Duodenal mucosa (tissue), 2 donors: ENCODE measurements around the gene PICALM.
"Not testable (repeated sequence)": the region's sequence is repeated elsewhere in the genome, so short reads cannot be mapped to it uniquely, and the experiment has no call there.

Experiments
- H3K27ac ChIP-seq: one replicate; pipeline ENCODE4 v1.7.0; 2013; ENCODE audit warnings: low read depth, low read length
- H3K27me3 ChIP-seq, 2 donors: one replicate each; pipeline ENCODE4 v1.7.0; 2013; ENCODE audit warnings: low read length in 2 of 2, control low read depth in 1 of 2; ENCODE audit not compliant: insufficient read depth in 2 of 2, control insufficient read depth in 1 of 2
- H3K36me3 ChIP-seq, 2 donors: one replicate each; pipeline ENCODE4 v1.7.0; 2013; ENCODE audit warnings: low read length in 2 of 2, control low read depth in 1 of 2; ENCODE audit not compliant: insufficient read depth in 2 of 2, control insufficient read depth in 1 of 2
- H3K4me1 ChIP-seq, 2 donors: one replicate each; pipeline ENCODE4 v1.7.0; 2013; ENCODE audit warnings: low read length in 2 of 2, control low read depth in 1 of 2; ENCODE audit not compliant: insufficient read depth in 2 of 2, control insufficient read depth in 1 of 2
- H3K4me3 ChIP-seq, 2 donors: one replicate each; pipeline ENCODE4 v1.7.0; 2013; ENCODE audit warnings: low read length in 2 of 2, low read depth in 1 of 2
- H3K9ac ChIP-seq, 2 donors: one replicate each; pipeline ENCODE4 v1.7.0; 2013; ENCODE audit warnings: low read length in 2 of 2, low read depth in 1 of 2
- H3K9me3 ChIP-seq, 2 donors: one replicate each; pipeline ENCODE4 v1.7.0; 2013; ENCODE audit warnings: low read length in 2 of 2, control low read depth in 1 of 2; ENCODE audit not compliant: control insufficient read depth in 1 of 2

Gene PICALM

GRCh38 chr11:85930879-85931366, 138.0 kb downstream of the PICALM start:
- Histone ChIP-seq H3K4me3 (no peak overlapping the region), H3K4me1 (no peaks in the 10 kb centered on the region), H3K9ac (no peak overlapping the region), H3K27ac (no peak overlapping the region), H3K9me3 (no peaks in the 10 kb centered on the region), H3K36me3 (no peaks in the 10 kb centered on the region), H3K27me3 (no peaks in the 10 kb centered on the region)

- H3K4me3 ChIP-seq, H3K9me3 ChIP-seq, H3K27me3 ChIP-seq, H3K9ac ChIP-seq, H3K36me3 ChIP-seq, H3K27ac ChIP-seq, H3K4me1 ChIP-seq: not testable (repeated sequence)
Measured at GRCh38 chr11:85926653-85927214, 142.2 kb downstream of the PICALM start.

GRCh38 chr11:85923455-85923854, 145.4 kb downstream of the PICALM start:
- Histone ChIP-seq H3K27ac (no peak overlapping the region), H3K9ac (no peak overlapping the region), H3K9me3 (no peaks in the 10 kb centered on the region), H3K4me1 (no peaks in the 10 kb centered on the region), H3K4me3 (no peak overlapping the region), H3K27me3 (no peaks in the 10 kb centered on the region), H3K36me3 (no peaks in the 10 kb centered on the region)

- H3K27me3 ChIP-seq: no peaks in the 10 kb centered on the region
- no peak overlapping the region for H3K9ac ChIP-seq
- H3K9me3 ChIP-seq: no peaks in the 10 kb centered on the region
- no peak overlapping the region for H3K27ac ChIP-seq
- H3K4me3 ChIP-seq: no peak overlapping the region
- no peaks in the 10 kb centered on the region for H3K36me3 ChIP-seq
- no peaks in the 10 kb centered on the region for H3K4me1 ChIP-seq
Measured at GRCh38 chr11:85922367-85922766, 146.5 kb downstream of the PICALM start.

- Histone ChIP-seq H3K4me1 (no peaks in the 10 kb centered on the region), H3K27ac (no peak overlapping the region), H3K27me3 (no peaks in the 10 kb centered on the region), H3K4me3 (no peak overlapping the region), H3K9ac (no peak overlapping the region), H3K9me3 (no peaks in the 10 kb centered on the region), H3K36me3 (no peaks in the 10 kb centered on the region)
Measured at GRCh38 chr11:85918910-85919794, 149.7 kb downstream of the PICALM start.

- H3K27ac ChIP-seq: no peak overlapping the region
- H3K9me3 ChIP-seq: no peaks in the 10 kb centered on the region
- H3K4me1 ChIP-seq: no peaks in the 10 kb centered on the region
Measured at GRCh38 chr11:85914425-85914824, 154.5 kb downstream of the PICALM start.

GRCh38 chr11:85913513-85913912, 155.4 kb downstream of the PICALM start:
- peaks cover 0 to 2% of the 10 kb centered on the region in 2 donors for H3K27me3 ChIP-seq
- H3K36me3 ChIP-seq: no peaks in the 10 kb centered on the region
- no peaks in the 10 kb centered on the region for H3K4me1 ChIP-seq
- H3K27ac ChIP-seq: no peak overlapping the region
- H3K4me3 ChIP-seq: no peak overlapping the region
- no peaks in the 10 kb centered on the region for H3K9me3 ChIP-seq
- H3K9ac ChIP-seq: no peak overlapping the region

More at GRCh38 chr11:85914425-85914824, 154.5 kb downstream of the PICALM start:
- Histone ChIP-seq H3K9ac (no peak overlapping the region), H3K4me3 (no peak overlapping the region), H3K27me3 (peaks cover 0 to 2% of the 10 kb centered on the region in 2 donors), H3K36me3 (no peaks in the 10 kb centered on the region)

GRCh38 chr11:85912414-85912813, 156.5 kb downstream of the PICALM start:
- peaks cover 0 to 2% of the 10 kb centered on the region in 2 donors for H3K27me3 ChIP-seq
- H3K4me1 ChIP-seq: no peaks in the 10 kb centered on the region
- no peak overlapping the region for H3K4me3 ChIP-seq
- H3K9me3 ChIP-seq: no peaks in the 10 kb centered on the region
- no peak overlapping the region for H3K27ac ChIP-seq
- H3K9ac ChIP-seq: no peak overlapping the region
- no peaks in the 10 kb centered on the region for H3K36me3 ChIP-seq
